ENCODE results near the gene FAM200C. TPM values are rescaled to one million over a fixed set of nuclear protein-coding genes. Genes with fewer than 3 reads are reported as not detected.

The FAM200C gene
- 3.2 TPM in 2 replicates for total RNA-seq (2022)
- percentile 85 among the genes with signal in this experiment for Bru-seq, nascent RNA
- percentile 71 among the genes with signal in this experiment for BruChase-seq, experiment 1, labeled RNA remaining after a 2-hour chase
- BruChase-seq, experiment 2, labeled RNA remaining after a 6-hour chase = percentile 61 among the genes with signal in this experiment
- long read RNA-seq, transcript ZBED8-201 (2 exons, 2,851 nt) = major isoform, 7 of 7 reads
- long read RNA-seq, partial matches to known transcripts = 0 of 7 reads
- long read RNA-seq, other reads (novel, unspliced or antisense) = 0 of 7 reads

GRCh38 chr5:160399402-160400353 lies at the start of gene FAM200C:
TSS of gene FAM200C (minus strand) at chr5:160400054. CDS start at chr5:160395490, 4,564 bp downstream.
- no peaks in the 10 kb centered on the region for H3K27me3 Mint-ChIP-seq (ENCODE audit: insufficient read depth, unreplicated experiment)
- intact Hi-C loops (cut with micrococcal nuclease; ENCODE audit: unreplicated experiment) = loop anchor here (1.0 kb wide), 1 partner anchor 20 kb away; the partner anchor contains the start of gene SLU7
- ChIA-PET POLR2A (interaction anchor here (0.6 to 2.0 kb wide), 3 partner anchors 19 to 380 kb away, joined by 3 to 21 read pairs (median 3); partner anchors contain the start of gene SLU7), CTCF (interaction anchor here (1.3 kb wide), 1 partner anchor 9 kb away, joined by 4 read pairs; no protein-coding TSS in a partner anchor)
- H3K9me3 Mint-ChIP-seq (ENCODE audit: unreplicated experiment) = no peaks in the 10 kb centered on the region
- Histone ChIP-seq H3K9me3 (no peaks in the 10 kb centered on the region), H3K27me3 (replicated peaks; ENCODE audit: control insufficient read depth, insufficient read depth, low read length) (no peaks in the 10 kb centered on the region), H3K36me3 (ENCODE audit: control insufficient read depth, insufficient read depth, low read length) (no peaks in the 10 kb centered on the region), H3K4me3 (ENCODE audit: low read depth, low read length) (peak within 1 kb of the TSS; percentile 56), H3K4me1 (no peaks in the 10 kb centered on the region; the same call in 1 of the 2 replicates)
- H3K27ac Mint-ChIP-seq (ENCODE audit: unreplicated experiment) = peak within 1 kb of the TSS; percentile 96
- DNase-seq = peak; percentile 94 to 95
- TSS peak; percentile 60 for BruUV-seq (replicated peaks)
- H3K4me3 Mint-ChIP-seq (ENCODE audit: unreplicated experiment) = peak within 1 kb of the TSS; percentile 96
- peaks cover 30% of the 10 kb centered on the region for H3K36me3 Mint-ChIP-seq (ENCODE audit: insufficient read depth, unreplicated experiment)
- TF ChIP-seq CTCF (IDR thresholded peaks at IDR 0.05; ENCODE audit: insufficient read depth in 1 of 2, low read depth in 1 of 2, low read length in 1 of 2, severe bottlenecking in 1 of 2, unreplicated experiment in 1 of 2) = no peak
- H3K4me1 Mint-ChIP-seq (ENCODE audit: low read depth, unreplicated experiment) = peaks cover 6% of the 10 kb centered on the region

- TF ChIP-seq CTCF (IDR thresholded peaks at IDR 0.05; ENCODE audit: insufficient read depth in 1 of 2, low read depth in 1 of 2, low read length in 1 of 2, severe bottlenecking in 1 of 2, unreplicated experiment in 1 of 2) = no peak
- no peaks in the 10 kb centered on the region for H3K36me3 Mint-ChIP-seq (ENCODE audit: insufficient read depth, unreplicated experiment)
- DNase-seq = no peak
- Histone ChIP-seq H3K4me3 (ENCODE audit: low read depth, low read length) (no peak overlapping the region), H3K9me3 (no peaks in the 10 kb centered on the region), H3K27me3 (replicated peaks; ENCODE audit: control insufficient read depth, insufficient read depth, low read length) (no peaks in the 10 kb centered on the region), H3K36me3 (ENCODE audit: control insufficient read depth, insufficient read depth, low read length) (no peaks in the 10 kb centered on the region), H3K4me1 (no peaks in the 10 kb centered on the region)
- no peaks in the 10 kb centered on the region for H3K4me1 Mint-ChIP-seq (ENCODE audit: low read depth, unreplicated experiment)
- H3K27me3 Mint-ChIP-seq (ENCODE audit: insufficient read depth, unreplicated experiment) = no peaks in the 10 kb centered on the region
- no peak overlapping the region for H3K4me3 Mint-ChIP-seq (ENCODE audit: unreplicated experiment)
- CTCF ChIA-PET = no interaction called here
- no TSS peak for BruUV-seq (replicated peaks)
- no peak overlapping the region for H3K27ac Mint-ChIP-seq (ENCODE audit: unreplicated experiment)
- POLR2A ChIA-PET = no interaction called here
- H3K9me3 Mint-ChIP-seq (ENCODE audit: unreplicated experiment) = no peaks in the 10 kb centered on the region
- intact Hi-C loops (cut with micrococcal nuclease; ENCODE audit: unreplicated experiment) = no loop called here
Measured at GRCh38 chr5:160449458-160449857, 49.6 kb upstream of the FAM200C start.

- Mint-ChIP-seq H3K27ac (ENCODE audit: unreplicated experiment) (no peak overlapping the region), H3K27me3 (ENCODE audit: insufficient read depth, unreplicated experiment) (no peaks in the 10 kb centered on the region), H3K4me1 (ENCODE audit: low read depth, unreplicated experiment) (no peaks in the 10 kb centered on the region), H3K4me3 (ENCODE audit: unreplicated experiment) (no peak overlapping the region), H3K36me3 (ENCODE audit: insufficient read depth, unreplicated experiment) (no peaks in the 10 kb centered on the region), H3K9me3 (ENCODE audit: unreplicated experiment) (no peaks in the 10 kb centered on the region)
- no peak for TF ChIP-seq CTCF (IDR thresholded peaks at IDR 0.05; ENCODE audit: insufficient read depth in 1 of 2, low read depth in 1 of 2, low read length in 1 of 2, severe bottlenecking in 1 of 2, unreplicated experiment in 1 of 2)
- H3K36me3 ChIP-seq (ENCODE audit: control insufficient read depth, insufficient read depth, low read length) = no peaks in the 10 kb centered on the region
- BruUV-seq (replicated peaks) = no TSS peak
- intact Hi-C loops (cut with micrococcal nuclease; ENCODE audit: unreplicated experiment) = no loop called here
- no peak for DNase-seq
- no peaks in the 10 kb centered on the region for H3K27me3 ChIP-seq (replicated peaks; ENCODE audit: control insufficient read depth, insufficient read depth, low read length)
- H3K9me3 ChIP-seq = no peaks in the 10 kb centered on the region
- POLR2A ChIA-PET = interaction anchor here (0.6 kb wide), 1 partner anchor 9 kb away, joined by 4 read pairs; no protein-coding TSS in a partner anchor
- CTCF ChIA-PET = no interaction called here
- no peaks in the 10 kb centered on the region for H3K4me1 ChIP-seq
- H3K4me3 ChIP-seq (ENCODE audit: low read depth, low read length) = no peak overlapping the region
Measured at GRCh38 chr5:160448886-160449285, 49.0 kb upstream of the FAM200C start.

All from Caco-2 (cell line).